AG04450 (cell line): ENCODE measurements around the gene ITGB4. TPM values are rescaled to one million over a fixed set of nuclear protein-coding genes. Genes with fewer than 3 reads are reported as not detected.

ENCODE experiments used
- CTCF ChIA-PET: fragments of 300-600, 350-600 bp; formaldehyde crosslinking; extraction: SDS; loops from one replicate; lab custom pipeline; 2022; ENCODE audit warnings: antibody characterized with exemption, inconsistent platforms; lab: Charles Lee
- POLR2A ChIA-PET: fragments of 350-600 bp; formaldehyde crosslinking; extraction: SDS; loops from one replicate; lab custom pipeline; 2021; ENCODE audit warnings: antibody characterized with exemption, inconsistent platforms; lab: Yijun Ruan, JAX
- DNase-seq: peaks from one replicate; pipeline ENCODE4 v3.0.0-alpha.2; 2011; ENCODE audit warnings: low read depth, low spot score
- H3K27ac ChIP-seq: one replicate; pipeline ENCODE4 v1.5.1; 2012; ENCODE audit warnings: low read depth, low read length, control low read depth
- H3K27me3 ChIP-seq: one replicate; pipeline ENCODE4 v1.6.0; 2012; ENCODE audit warnings: low read length; ENCODE audit not compliant: control insufficient read depth, insufficient read depth
- H3K4me3 ChIP-seq: 2 replicates; pipeline ENCODE4 v1.5.1; 2011; ENCODE audit warnings: mild to moderate bottlenecking, low read depth, low read length, control low read depth
- H3K9me3 ChIP-seq: 2 replicates; pipeline ENCODE4 v1.5.1; 2012; ENCODE audit warnings: low read length; ENCODE audit not compliant: control insufficient read depth, insufficient read depth
- polyA plus RNA-seq: library from polyadenylated mRNA; depleted of rRNA; stranded (reverse); fragments of >200 nt; gene quantifications from 2 replicates; pipeline ENCODE4 v1.2.3, GENCODE V29; 2011
- TF ChIP-seq, protein P1 (sequence below): IDR thresholded peaks from 2 replicates; pipeline ENCODE4 v1.5.1; 2011; ENCODE audit warnings: low read depth, low read length, control low read depth, inconsistent platforms

Gene ITGB4
- polyA plus RNA-seq, 1 experiment = 0.31 TPM

DNA sequence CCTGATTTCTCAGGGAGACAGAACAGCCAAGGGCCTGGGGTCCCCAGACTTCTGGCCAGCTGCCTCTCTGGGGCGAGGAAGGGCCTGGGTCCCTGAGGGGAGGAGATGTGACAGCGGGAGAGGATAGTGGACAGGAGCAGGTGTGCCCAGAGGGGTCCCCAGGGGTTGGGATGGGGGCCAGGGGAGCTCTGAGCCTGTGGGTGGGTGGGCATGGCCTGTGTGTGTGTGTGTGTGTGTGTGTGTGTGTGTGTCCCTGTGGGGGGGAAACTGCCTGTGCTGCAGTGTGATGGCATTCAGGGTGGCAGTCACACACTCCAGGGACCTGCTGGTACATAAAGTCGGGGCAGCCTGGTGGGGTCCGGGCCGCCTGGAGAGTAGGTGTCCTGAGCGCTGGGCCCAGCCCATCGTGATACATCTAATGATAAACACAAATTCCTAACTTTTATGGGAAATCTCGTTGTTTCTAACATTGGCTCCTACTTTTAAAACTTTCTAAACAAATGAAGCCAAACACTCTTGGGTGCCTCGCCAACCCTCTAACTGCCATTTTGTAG lies 1.4 kb downstream of the ITGB4 start:
- ChIA-PET POLR2A (no interaction called here), CTCF (interaction anchor here (1.0 to 1.7 kb wide), 2 partner anchors 25 to 31 kb away, joined by 3 to 5 read pairs; no protein-coding TSS in a partner anchor)
- TF ChIP-seq, protein P1, sequence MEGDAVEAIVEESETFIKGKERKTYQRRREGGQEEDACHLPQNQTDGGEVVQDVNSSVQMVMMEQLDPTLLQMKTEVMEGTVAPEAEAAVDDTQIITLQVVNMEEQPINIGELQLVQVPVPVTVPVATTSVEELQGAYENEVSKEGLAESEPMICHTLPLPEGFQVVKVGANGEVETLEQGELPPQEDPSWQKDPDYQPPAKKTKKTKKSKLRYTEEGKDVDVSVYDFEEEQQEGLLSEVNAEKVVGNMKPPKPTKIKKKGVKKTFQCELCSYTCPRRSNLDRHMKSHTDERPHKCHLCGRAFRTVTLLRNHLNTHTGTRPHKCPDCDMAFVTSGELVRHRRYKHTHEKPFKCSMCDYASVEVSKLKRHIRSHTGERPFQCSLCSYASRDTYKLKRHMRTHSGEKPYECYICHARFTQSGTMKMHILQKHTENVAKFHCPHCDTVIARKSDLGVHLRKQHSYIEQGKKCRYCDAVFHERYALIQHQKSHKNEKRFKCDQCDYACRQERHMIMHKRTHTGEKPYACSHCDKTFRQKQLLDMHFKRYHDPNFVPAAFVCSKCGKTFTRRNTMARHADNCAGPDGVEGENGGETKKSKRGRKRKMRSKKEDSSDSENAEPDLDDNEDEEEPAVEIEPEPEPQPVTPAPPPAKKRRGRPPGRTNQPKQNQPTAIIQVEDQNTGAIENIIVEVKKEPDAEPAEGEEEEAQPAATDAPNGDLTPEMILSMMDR = no peak
- Histone ChIP-seq H3K4me3 (no peak overlapping the region), H3K27me3 (peaks cover 46% of the 10 kb centered on the region), H3K27ac (no peak overlapping the region), H3K9me3 (no peaks in the 10 kb centered on the region; the same call in 1 of the 2 replicates)
- DNase-seq = no peak

DNA sequence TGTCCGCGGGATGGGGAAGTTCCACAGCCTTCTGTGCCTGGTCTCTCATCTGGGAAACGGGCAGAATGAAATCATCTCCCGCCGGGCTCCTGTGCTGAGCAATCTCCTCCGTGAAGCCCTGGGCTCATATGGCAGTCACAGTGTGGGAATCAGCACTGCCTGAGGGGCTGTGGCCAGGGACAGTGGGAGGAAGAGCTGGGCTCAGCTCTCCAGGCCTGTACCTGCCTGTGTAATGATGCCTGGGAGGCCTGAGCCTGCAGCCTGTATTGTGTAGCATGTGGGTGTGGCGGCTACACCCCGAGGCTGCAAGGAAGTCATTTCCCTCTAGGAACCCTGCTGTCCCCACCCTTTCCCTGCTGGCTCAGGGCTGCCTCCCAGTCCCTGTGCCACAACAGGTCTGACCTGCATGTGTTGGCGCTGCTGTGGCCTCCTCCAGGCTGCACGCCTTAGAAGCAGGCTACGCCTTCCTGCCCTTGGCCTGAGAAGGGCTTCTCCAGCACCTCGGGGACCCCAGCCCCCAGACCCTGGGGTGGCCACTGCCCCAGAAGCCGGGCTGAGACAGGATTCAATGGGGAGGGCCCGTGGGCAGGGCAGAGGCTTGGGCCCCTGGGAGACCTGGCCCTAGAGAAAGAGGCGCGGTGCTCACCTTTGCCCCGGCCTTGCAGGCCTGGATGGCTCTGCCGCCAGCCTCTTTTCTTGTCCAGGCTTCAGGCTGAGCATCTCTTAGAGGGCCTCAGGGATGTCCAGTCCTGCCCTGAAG lies 2.1 kb downstream of the ITGB4 start:
- no peak for DNase-seq
- ChIA-PET CTCF (interaction anchor here (1.0 to 1.7 kb wide), 2 partner anchors 24 to 123 kb away, joined by 3 to 5 read pairs; no protein-coding TSS in a partner anchor), POLR2A (no interaction called here)
- Histone ChIP-seq H3K27me3 (peaks cover 51% of the 10 kb centered on the region), H3K9me3 (no peaks in the 10 kb centered on the region; the same call in 1 of the 2 replicates), H3K4me3 (no peak overlapping the region), H3K27ac (no peak overlapping the region)
- TF ChIP-seq, protein P1 = no peak

DNA sequence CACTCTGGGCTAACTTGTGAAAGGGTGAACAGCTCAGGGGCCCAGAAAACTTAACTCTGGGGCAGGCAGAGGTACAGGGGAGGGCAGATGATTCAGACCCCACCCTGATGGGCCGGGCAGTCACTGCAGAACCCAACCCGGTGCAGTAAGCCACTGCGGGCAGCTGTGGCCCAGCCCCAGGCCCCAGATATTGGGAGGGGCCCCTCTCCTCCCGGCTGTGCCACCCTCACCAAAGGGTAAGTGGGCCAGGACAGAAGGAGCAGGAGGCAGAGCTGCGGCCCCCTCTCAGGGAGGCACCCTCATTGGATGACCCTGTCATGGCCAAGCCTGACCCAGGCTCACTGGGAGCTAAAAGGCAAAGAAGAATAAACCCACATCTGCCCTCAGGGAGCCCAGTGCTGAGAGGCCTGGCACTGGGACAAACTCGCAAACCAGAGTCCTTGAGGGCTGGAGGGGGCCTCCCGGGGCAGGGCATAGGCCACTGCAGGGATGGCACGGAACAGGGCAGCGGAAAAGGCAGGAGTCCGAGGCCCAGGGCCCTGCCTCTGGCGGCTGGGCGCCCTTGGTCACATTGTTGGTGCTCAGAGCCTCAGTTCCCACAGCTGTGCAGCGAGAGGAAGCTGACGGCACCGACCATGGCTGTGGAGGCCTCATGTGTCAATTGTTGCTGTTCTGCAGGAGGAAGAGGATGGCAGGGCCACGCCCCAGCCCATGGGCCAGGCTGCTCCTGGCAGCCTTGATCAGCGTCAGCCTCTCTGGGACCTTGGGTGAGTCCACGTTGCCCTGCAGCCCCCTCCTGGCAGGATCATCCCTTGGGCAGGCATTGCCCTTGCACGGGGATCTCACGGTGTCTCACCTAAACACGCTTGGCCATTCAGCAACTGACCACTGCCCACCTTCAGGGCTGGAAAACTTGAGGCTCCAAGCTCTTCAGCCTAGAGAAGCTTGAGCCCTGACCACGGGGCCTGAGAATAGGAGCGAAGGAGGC lies 3.1 kb downstream of the ITGB4 start:
- TF ChIP-seq, protein P1 = no peak
- CTCF ChIA-PET = interaction anchor here (1.0 to 1.7 kb wide), 2 partner anchors 23 to 123 kb away, joined by 3 to 5 read pairs; no protein-coding TSS in a partner anchor
- H3K4me3 ChIP-seq = no peak overlapping the region
- DNase-seq = no peak
- H3K27ac ChIP-seq = no peak overlapping the region
- POLR2A ChIA-PET = no interaction called here
- no peaks in the 10 kb centered on the region; the same call in 1 of the 2 replicates for H3K9me3 ChIP-seq
- H3K27me3 ChIP-seq = peaks cover 47% of the 10 kb centered on the region

DNA sequence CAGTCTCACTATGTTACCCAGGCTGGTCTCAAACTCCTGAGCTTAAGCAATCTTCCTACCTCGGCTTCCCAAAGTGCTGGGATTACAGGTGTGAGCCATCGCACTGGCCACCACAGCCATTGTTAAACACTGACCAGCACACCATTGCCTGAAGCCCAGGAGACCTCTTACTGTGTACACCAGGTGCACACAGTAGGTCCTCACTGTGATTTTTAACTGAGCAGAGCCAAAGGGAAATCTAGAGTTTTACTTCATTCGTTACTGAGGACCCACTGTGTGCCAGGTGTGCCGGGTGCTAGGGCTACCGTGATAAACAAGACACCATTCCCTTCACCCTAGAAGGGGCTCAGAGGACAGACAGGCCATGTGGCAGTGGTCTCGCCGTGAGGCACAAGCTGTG lies 4.2 kb downstream of the ITGB4 start:
- POLR2A ChIA-PET = no interaction called here
- peaks cover 35% of the 10 kb centered on the region for H3K27me3 ChIP-seq
- no peak for DNase-seq

More for the DNA sequence above, 4.2 kb downstream of the ITGB4 start:
- CTCF ChIA-PET = no interaction called here
- H3K4me3 ChIP-seq = no peak overlapping the region
- no peak overlapping the region for H3K27ac ChIP-seq
- TF ChIP-seq, protein P1 = no peak
- H3K9me3 ChIP-seq = peaks cover 2% of the 10 kb centered on the region; the same call in 1 of the 2 replicates
